ENCODE data around the gene LRP1B.
"Not testable (repeated sequence)": the region's sequence is repeated elsewhere in the genome, so short reads cannot be mapped to it uniquely, and the experiment has no call there.

LRP1B gene

DNA sequence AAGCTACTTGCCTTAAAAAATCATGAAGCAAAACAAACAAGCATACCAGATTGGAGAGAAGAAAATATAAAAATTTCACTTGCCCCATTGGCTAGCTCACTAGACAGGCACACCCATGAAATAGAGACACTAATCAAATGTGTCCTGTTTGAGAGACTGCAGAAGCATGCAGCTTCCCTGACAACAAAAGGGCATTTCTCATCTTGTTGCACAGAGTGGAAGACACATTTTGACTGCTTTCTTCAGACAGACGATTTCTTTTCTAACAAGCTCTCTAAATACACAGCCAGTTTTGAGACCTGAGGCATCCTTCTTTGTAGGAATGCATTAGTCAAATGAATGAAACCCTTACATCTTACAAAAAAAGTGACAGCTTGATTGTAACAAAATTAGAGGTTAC is 1792.0 kb downstream of the LRP1B start:
- in situ Hi-C loops (cut with MboI; ENCODE audit: low sequenced_read_pairs), result no loop called here

- in situ Hi-C loops (cut with MboI; ENCODE audit: low sequenced_read_pairs), result no loop called here
Measured at GRCh38 chr2:140337061-140337460, 1793.8 kb downstream of the LRP1B start.

- in situ Hi-C loops (cut with MboI; ENCODE audit: low sequenced_read_pairs), result no loop called here
Measured at GRCh38 chr2:140316345-140316744, 1814.5 kb downstream of the LRP1B start.

DNA sequence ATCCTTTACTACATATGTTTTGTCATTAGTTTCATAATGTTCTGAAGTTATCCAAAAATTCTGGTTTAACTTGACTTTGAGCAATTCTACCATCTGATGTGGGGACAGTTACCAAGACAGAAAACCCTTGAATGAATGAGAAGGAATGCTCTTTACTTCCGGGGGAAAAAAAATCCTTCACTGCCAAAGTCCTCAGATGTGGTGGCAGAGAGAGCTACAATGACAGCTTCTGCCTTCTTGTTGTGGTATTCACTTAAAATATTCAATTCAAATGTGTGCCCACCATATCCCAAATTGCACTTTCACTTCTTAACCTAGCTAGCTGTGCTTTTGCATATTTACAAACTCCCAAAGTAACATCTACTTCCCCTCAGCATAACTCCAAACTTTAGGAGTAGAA is 1818.9 kb downstream of the LRP1B start:
- in situ Hi-C loops (cut with MboI; ENCODE audit: low sequenced_read_pairs), result no loop called here

DNA sequence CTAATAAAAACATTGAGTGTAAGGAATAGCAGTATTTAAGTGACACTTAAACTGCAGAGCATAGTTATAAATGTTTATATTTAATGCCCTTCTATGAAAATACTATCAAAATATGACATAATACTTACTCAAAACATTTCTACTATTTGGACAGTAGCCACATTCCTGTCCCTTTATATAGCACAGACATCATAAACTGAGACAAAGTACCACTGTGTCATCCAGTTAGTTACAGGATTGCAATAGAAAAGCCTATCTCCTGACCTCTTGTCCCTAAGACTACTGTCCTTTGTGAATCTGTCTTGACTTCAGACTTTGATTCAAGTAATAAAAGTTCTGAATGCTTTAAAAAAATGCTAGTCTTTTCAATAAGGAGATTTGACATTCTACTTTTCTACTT is 1822.1 kb downstream of the LRP1B start:
- in situ Hi-C loops (cut with MboI; ENCODE audit: low sequenced_read_pairs), result no loop called here

DNA sequence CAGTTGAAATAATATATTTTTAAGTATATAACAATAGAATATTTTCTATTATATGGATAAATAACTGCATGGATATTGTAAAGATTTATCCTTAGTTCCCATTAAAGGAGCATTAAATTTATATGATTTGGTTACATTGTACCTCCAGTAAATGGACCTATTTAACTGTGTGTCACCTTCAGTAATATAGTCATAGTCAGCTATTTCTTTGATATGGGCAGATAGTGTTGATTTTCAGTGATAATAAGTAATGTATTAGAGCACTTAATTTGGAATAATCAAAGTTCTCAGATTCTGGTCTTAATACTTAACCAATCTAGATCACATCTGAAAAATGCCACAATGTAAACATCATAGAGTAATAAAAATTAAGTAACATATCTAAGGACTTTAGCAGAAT is 1823.3 kb downstream of the LRP1B start:
- in situ Hi-C loops (cut with MboI; ENCODE audit: low sequenced_read_pairs), result no loop called here

GRCh38 chr2:140295767-140296166 is 1835.0 kb downstream of the LRP1B start:
- in situ Hi-C loops (cut with MboI; ENCODE audit: low sequenced_read_pairs), result no loop called here

GRCh38 chr2:140288726-140289125 is 1842.1 kb downstream of the LRP1B start:
- in situ Hi-C loops (cut with MboI; ENCODE audit: low sequenced_read_pairs), result no loop called here

GRCh38 chr2:140288213-140288612 is 1842.6 kb downstream of the LRP1B start:
- in situ Hi-C loops (cut with MboI; ENCODE audit: low sequenced_read_pairs), result no loop called here

DNA sequence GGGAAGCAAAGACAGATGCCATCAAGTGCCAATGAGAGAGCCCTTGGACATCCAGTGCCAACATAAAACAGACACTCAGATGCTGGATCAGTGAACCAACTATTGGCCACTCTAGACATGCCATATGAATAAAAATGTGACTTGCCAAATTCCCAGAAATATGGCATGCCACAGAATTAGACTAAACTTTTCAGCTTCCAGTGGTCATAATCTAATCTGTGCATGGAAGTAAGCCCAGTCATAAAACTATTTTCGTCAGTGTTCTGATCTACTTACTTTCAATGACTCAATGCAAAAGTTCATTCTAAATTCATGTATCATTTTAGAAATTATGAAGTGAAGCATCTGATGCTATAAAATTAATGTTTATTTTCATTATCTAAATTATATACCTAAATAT is 1844.4 kb downstream of the LRP1B start:
- in situ Hi-C loops (cut with MboI; ENCODE audit: low sequenced_read_pairs), result no loop called here

DNA sequence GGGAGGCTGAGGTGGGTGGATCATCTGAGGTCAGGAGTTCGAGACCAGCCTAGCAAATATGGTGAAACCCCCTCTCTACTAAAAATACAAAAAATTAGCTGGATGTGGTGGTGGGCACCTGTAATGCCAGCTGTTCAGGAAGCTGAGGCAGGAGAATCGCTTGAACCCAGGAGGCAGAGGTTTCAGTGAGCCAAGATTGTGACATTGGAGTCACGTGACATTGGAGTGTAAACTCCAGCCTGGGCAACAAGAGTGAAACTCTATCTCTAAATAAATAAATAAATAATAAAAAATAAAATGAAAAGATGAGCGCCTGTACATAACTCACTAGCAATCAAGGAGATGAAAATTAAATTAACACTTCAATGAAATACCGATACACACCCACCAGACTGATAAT is 1853.5 kb downstream of the LRP1B start:
- in situ Hi-C loops (cut with MboI; ENCODE audit: low sequenced_read_pairs), result not testable (repeated sequence)

GRCh38 chr2:140276661-140277060 is 1854.2 kb downstream of the LRP1B start:
- in situ Hi-C loops (cut with MboI; ENCODE audit: low sequenced_read_pairs), result no loop called here

DNA sequence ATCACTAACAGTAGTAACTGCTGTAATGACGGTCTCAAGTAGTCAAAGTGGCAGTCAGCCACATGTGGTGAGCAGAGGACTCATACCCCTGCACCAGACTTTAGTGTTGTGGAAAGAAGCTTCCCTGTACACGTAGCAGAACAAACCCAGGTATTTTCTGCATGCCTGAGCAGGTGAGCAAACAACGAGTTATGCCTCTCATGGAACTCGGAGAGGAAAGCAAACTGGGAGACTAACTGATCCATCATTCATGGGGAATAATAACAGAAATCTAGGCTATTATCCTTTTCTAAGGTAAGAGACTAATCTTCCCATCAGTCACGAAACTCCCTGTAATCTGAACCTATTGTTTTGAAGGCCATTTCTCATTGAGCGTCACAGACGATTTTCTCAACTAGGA is 1855.4 kb downstream of the LRP1B start:
- in situ Hi-C loops (cut with MboI; ENCODE audit: low sequenced_read_pairs), result no loop called here

DNA sequence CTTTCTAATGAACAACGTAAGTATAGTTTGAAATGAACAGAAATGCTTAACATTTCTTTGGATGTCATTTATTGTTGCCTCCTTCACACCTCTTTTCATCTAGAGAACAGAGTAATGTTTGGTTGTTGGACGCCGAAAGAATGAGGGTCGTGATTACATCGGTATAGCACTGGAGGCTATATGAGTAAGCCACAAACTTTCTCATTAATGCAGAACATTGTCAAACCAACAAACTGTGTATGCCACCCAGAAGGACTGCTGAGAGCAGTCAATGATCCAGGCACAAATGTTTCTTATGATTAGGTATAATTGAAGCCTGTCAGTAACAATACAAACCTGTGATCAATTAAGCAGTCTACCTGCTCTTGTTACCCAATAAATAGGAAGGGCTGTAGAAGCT is 1855.9 kb downstream of the LRP1B start:
- in situ Hi-C loops (cut with MboI; ENCODE audit: low sequenced_read_pairs), result no loop called here

GRCh38 chr2:140273958-140274357 is 1856.9 kb downstream of the LRP1B start:
- in situ Hi-C loops (cut with MboI; ENCODE audit: low sequenced_read_pairs), result no loop called here

- in situ Hi-C loops (cut with MboI; ENCODE audit: low sequenced_read_pairs), result no loop called here
Measured at GRCh38 chr2:140273408-140273807, 1857.4 kb downstream of the LRP1B start.

- in situ Hi-C loops (cut with MboI; ENCODE audit: low sequenced_read_pairs), result no loop called here
Measured at GRCh38 chr2:140270224-140270623, 1860.6 kb downstream of the LRP1B start.

GRCh38 chr2:140269000-140269399 is 1861.8 kb downstream of the LRP1B start:
- in situ Hi-C loops (cut with MboI; ENCODE audit: low sequenced_read_pairs), result no loop called here

- in situ Hi-C loops (cut with MboI; ENCODE audit: low sequenced_read_pairs), result no loop called here
Measured at GRCh38 chr2:140262908-140263307, 1867.9 kb downstream of the LRP1B start.

- in situ Hi-C loops (cut with MboI; ENCODE audit: low sequenced_read_pairs), result no loop called here
Measured at GRCh38 chr2:140257692-140258300, 1873.0 kb downstream of the LRP1B start.

DNA sequence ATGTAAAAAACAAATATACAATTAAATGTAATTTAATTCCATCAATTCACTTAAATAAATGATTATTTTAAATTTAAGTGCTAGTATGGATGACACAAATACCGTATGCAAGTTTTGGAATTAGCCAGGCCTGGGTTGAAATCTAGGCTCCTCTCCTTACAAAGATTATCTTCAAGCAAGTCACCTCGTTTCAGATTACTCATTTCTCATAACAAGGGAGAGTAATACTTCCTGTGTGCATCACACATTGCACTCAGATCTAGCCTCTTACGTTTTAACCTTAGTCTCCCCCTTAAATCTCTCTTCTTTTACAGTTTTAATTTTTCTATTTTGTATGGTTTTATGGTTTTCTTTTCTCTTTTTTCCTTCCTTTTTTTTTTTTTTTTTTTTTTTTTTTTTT is 1874.7 kb downstream of the LRP1B start:
- in situ Hi-C loops (cut with MboI; ENCODE audit: low sequenced_read_pairs), result no loop called here

DNA sequence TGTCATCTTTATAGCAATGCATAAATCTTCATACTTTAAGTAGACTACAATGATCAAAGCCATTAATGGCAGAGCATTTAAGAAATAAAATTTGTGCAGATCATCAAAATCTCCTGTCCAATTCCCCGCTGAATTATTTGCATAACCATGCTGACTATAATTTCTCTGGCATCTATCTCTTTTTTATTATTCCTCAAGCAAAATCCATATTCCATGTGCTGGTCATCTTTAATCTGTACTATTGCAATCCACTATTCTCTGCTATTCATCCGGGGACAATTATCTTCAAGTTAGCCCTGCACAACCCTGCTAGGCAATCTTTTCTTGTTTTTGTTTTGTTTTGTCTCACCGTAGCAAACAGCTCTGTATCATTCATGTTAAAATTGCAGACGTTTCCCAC is 1881.0 kb downstream of the LRP1B start:
- in situ Hi-C loops (cut with MboI; ENCODE audit: low sequenced_read_pairs), result no loop called here

GRCh38 chr2:140248623-140249022 is 1882.2 kb downstream of the LRP1B start:
- in situ Hi-C loops (cut with MboI; ENCODE audit: low sequenced_read_pairs), result no loop called here
